RWPE2 (cell line): ENCODE data around the gene GLP1R.

Source experiments
- ATAC-seq: fragments of 200-7000 bp; cut with Tn5 transposase; 3 replicates; pipeline ENCODE4 v1.9.1; 2021; ENCODE audit warnings: low read depth
- DNase-seq: peaks from one replicate; pipeline ENCODE4 v3.0.0-alpha.2; 2020; ENCODE audit warnings: low spot score
- H3K27ac ChIP-seq: fragments of 450-650 bp; 2 replicates; pipeline ENCODE4 v1.5.1; 2017; ENCODE audit warnings: mild to moderate bottlenecking; ENCODE audit not compliant: poor library complexity, severe bottlenecking
- H3K27me3 ChIP-seq: fragments of 250-450 bp; sonication (Bioruptor Pico); 2 replicates; pipeline ENCODE4 v1.5.1; 2021; ENCODE audit warnings: mild to moderate bottlenecking, moderate library complexity; ENCODE audit not compliant: insufficient read depth, poor library complexity, severe bottlenecking
- H3K36me3 ChIP-seq: fragments of 250-450 bp; sonication (Bioruptor Pico); 2 replicates; pipeline ENCODE4 v1.5.1; 2020; ENCODE audit warnings: low read depth, mild to moderate bottlenecking, moderate library complexity
- H3K4me1 ChIP-seq: fragments of 250-450 bp; sonication (Bioruptor Pico); 2 replicates; pipeline ENCODE4 v1.5.1; 2021; ENCODE audit warnings: mild to moderate bottlenecking, moderate library complexity; ENCODE audit not compliant: insufficient read depth, poor library complexity, severe bottlenecking
- H3K4me3 ChIP-seq: fragments of 250-450 bp; sonication (Bioruptor Pico); 2 replicates; pipeline ENCODE4 v1.5.1; 2021; ENCODE audit warnings: mild to moderate bottlenecking, moderate library complexity; ENCODE audit not compliant: severe bottlenecking
- H3K9me3 ChIP-seq: fragments of 250-450 bp; sonication (Bioruptor Pico); 2 replicates; pipeline ENCODE4 v1.5.1; 2021; ENCODE audit warnings: mild to moderate bottlenecking, moderate library complexity; ENCODE audit not compliant: severe bottlenecking
- CTCF ChIP-seq: fragments of 450-650 bp; IDR thresholded peaks from one replicate; pipeline ENCODE4 v1.5.1; 2017; ENCODE audit warnings: mild to moderate bottlenecking, moderate library complexity; ENCODE audit not compliant: poor library complexity, severe bottlenecking

GLP1R gene

GRCh38 chr6:39075010-39075686 is 26.6 kb downstream of the GLP1R start:
- TF ChIP-seq CTCF, result no peak
- Histone ChIP-seq H3K4me1 (no peaks in the 10 kb centered on the region), H3K27me3 (no peaks in the 10 kb centered on the region), H3K27ac (no peak overlapping the region), H3K4me3 (no peak overlapping the region), H3K9me3 (no peaks in the 10 kb centered on the region), H3K36me3 (no peaks in the 10 kb centered on the region)
- DNase-seq, result no peak
- ATAC-seq, result no peak

- no peaks in the 10 kb centered on the region for H3K4me1 ChIP-seq
- no peak overlapping the region for H3K4me3 ChIP-seq
- no peaks in the 10 kb centered on the region for H3K36me3 ChIP-seq
- no peak for TF ChIP-seq CTCF
- no peak for ATAC-seq
- H3K27ac ChIP-seq, result no peak overlapping the region
- no peaks in the 10 kb centered on the region for H3K27me3 ChIP-seq
- no peak for DNase-seq
- no peaks in the 10 kb centered on the region for H3K9me3 ChIP-seq
Observed at GRCh38 chr6:39075807-39076622, 27.4 kb downstream of the GLP1R start.

- Histone ChIP-seq H3K27me3 (no peaks in the 10 kb centered on the region), H3K9me3 (no peaks in the 10 kb centered on the region), H3K36me3 (no peaks in the 10 kb centered on the region), H3K27ac (no peak overlapping the region), H3K4me1 (no peaks in the 10 kb centered on the region), H3K4me3 (no peak overlapping the region)
- ATAC-seq (no peak), DNase-seq (no peak)
- no peak for TF ChIP-seq CTCF
Observed at GRCh38 chr6:39076623-39077535, 28.3 kb downstream of the GLP1R start.

GRCh38 chr6:39077882-39078594 is 29.5 kb downstream of the GLP1R start:
- no peak for DNase-seq
- no peaks in the 10 kb centered on the region for H3K4me1 ChIP-seq
- ATAC-seq, result no peak
- H3K4me3 ChIP-seq, result no peak overlapping the region
- H3K36me3 ChIP-seq, result no peaks in the 10 kb centered on the region
- no peak for TF ChIP-seq CTCF
- no peaks in the 10 kb centered on the region for H3K9me3 ChIP-seq
- H3K27me3 ChIP-seq, result no peaks in the 10 kb centered on the region
- no peak overlapping the region for H3K27ac ChIP-seq
